GM19438 (cell line): Measurements from ENCODE around the gene KCTD16.

ENCODE experiments used
- ATAC-seq: cut with Tn5 transposase; IDR thresholded peaks from one replicate; pipeline ENCODE4 v1.9.1; 2021; ENCODE audit warnings: low read depth; ENCODE audit not compliant: unreplicated experiment

Gene KCTD16

DNA sequence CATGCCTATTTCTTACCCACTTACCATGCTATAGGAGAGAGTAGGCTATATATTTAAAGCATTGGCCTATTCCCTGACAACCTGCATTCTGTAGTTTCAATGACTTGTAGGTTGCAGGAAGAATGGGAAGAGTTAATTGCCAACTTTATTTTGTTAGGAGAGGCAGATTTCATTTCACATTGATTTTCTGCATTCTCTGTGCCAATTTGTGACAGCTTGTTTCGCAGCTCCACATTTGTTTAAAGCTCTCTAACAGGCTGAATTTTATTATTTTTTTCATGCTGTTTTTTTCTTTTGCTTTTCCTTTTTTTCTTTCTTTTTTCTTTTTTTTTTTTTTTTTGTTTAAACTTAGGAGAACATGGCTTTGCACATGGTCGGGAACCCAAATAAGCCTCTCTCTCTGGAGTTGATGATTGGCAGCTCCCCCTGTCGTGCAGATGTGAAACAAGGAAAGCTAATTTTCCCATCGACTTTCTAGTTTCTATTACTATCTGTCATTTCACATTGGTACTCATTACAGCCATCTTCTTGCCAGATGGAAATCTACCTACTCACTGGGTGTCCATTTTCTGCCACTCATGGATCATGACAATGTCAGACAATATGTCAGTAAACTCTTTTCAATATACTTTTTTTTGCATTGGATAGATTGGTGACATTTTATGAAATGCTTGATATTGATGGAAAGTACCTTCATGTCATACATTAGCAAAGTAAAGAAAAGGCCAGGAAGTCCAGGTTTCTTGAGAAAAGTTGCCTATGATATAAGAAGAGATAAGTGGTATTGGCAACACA is 223.2 kb downstream of the KCTD16 start:
- no peak for ATAC-seq

DNA sequence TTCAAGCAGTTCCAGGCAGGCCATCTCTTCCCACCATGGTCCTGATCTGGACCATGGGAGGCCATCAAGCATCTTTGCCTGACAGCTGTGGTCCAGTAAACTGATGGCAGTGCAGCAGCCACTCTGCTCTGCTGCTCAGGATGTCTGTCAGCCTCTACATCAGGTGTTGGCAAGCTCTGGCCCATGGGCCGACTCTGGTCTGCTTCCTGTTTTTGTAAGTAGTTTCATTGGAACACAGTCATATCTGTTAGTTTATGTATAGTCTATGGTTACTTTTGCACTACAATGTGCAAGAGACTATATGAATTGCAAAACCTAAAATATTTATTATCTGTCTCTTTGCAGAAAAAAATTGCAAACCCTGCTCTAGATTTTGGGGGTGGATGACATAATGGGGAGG is 225.0 kb downstream of the KCTD16 start:
- ATAC-seq = no peak

GRCh38 chr5:144403058-144403457 is 232.4 kb downstream of the KCTD16 start:
- no peak for ATAC-seq

DNA sequence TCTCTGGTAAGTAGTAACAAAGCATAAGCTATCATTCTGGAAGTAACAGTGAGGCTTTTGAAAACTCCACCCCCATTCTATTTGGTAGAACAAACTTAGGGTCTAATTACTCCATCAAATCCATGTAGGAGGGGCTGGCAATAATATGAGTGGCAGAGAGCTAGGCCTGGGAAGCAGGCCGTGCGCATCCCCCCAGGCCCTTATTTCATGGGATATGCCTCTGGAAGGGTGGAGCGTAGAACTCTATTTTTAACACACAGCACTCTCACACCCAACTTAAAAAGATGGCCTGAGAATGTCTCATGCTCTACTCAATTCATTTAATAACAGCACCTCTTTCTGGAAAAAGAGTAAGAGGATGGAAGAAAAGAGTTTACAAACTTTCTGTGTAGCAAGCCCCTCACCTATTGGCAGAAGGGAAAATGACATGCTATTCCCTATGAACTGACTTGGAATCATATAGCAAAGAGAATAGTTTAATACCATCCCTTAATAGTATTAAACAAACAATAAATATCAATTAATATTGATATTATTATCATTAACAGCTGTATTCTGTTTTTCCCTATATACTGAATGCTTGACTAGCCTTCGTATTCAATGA is 233.2 kb downstream of the KCTD16 start:
- ATAC-seq = no peak

- ATAC-seq = no peak
Observed at GRCh38 chr5:144404672-144405071, 234.0 kb downstream of the KCTD16 start.

GRCh38 chr5:144405991-144406390 is 235.3 kb downstream of the KCTD16 start:
- no peak for ATAC-seq

GRCh38 chr5:144406442-144406841 is 235.8 kb downstream of the KCTD16 start:
- no peak for ATAC-seq

GRCh38 chr5:144414202-144415029 is 243.7 kb downstream of the KCTD16 start:
- ATAC-seq = no peak

GRCh38 chr5:144416196-144416595 is 245.5 kb downstream of the KCTD16 start:
- no peak for ATAC-seq

DNA sequence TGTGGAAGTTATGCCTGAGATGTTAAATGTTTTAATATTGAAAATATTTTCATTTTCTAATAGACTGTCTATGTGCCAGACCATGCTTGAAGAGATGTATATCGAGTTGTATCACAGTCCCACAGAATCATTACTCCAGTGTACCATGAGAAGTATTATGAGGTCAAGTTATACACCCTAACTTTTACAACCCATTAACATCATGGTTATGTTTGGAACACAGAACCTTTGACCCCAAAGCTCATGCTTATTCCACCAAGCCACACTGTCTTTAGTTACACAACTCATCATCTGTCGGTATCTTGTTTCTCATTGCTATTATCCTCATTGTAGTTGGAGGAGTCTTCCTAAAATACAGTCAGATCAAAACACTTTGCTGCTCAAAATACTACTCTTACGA is 248.0 kb downstream of the KCTD16 start:
- ATAC-seq = no peak

DNA sequence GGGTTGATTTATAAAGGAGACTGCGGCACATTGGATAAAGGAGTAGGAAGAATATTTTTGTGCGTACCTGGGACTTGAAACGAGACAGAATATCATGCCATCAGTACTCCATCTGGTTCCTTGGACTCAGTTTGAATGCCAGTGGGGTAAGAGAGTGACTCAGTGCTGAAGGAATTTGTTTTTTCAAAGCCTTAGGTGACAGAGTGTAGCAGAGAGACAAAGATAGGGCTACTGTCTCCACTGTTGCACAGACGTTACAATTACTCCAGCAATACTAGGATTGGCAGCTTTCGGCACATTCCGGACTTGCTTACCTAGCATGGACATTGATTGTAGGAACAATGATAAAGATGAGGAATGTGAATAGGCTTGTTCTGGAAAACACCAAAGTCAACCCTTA is 250.7 kb downstream of the KCTD16 start:
- ATAC-seq = no peak

DNA sequence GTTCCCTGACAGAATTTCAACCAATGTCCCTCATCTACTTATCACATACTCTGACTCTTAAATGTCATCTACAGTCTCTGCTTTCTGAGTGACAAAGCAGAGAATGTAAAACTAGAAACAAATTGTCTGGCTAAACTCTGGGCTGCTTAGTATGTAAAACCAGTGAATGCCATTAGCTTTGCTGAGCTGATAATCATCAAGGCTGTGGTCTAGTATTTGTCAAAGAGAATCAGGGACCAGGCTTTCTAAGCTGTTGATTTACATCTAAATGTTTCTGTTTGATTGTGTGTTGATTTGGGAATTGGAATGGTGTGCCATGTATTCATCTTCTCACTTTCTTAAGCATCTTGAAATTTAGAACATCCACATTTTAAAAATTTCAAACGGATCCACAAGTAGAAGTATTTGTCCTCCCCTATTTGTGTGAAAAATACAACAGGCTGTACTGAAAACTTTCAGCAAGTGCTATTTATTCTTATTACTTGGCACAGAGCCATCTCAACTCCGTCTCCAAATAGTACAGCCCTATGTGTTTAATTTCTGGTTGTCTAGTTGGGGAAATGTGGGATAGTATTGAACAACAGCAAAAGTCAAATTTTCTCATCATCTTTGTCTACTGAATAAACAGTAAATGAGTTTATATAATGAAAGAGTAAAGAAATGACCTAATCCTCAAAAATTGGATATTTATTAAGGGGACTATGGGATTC is 251.5 kb downstream of the KCTD16 start:
- ATAC-seq = no peak

DNA sequence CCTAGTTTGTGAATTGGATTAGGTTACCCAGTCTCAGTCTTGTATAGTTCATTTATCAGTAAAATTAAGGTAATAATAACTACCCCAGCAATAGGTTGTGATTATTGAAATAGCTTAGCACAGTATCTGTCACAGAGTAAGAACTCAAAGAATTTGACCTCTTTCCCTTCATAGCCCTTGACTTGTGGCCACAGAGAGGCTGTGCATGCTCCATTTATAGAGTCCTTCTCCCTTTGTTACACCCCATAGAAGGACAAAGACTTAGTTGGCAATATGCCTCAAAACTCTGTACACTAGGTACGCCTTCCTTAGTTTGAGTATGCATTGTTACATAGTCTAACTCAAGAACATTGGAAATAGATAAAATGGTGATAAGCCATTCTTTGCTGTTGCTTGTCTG is 257.2 kb downstream of the KCTD16 start:
- no peak for ATAC-seq

- no peak for ATAC-seq
Observed at GRCh38 chr5:144428326-144428725, 257.7 kb downstream of the KCTD16 start.

DNA sequence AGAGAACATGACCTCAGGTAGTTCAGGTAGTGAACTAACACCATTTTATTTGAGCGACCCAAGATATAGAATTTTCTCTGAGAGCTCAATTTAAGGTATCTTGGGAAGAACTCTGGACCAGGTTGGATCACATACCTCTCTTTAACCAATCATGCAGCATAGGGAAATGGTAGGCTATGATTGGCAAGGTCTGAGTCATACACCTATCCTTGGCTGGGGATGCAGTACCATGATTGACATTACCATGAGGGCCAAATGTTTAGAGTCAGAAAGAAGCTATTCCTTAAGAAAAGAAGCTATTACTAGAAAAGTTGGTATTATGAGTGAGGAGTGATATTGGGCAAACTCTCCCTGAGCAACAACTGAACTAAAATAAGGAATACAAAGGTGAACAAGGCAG is 258.7 kb downstream of the KCTD16 start:
- ATAC-seq = no peak

- no peak for ATAC-seq
Observed at GRCh38 chr5:144429905-144430304, 259.2 kb downstream of the KCTD16 start.

DNA sequence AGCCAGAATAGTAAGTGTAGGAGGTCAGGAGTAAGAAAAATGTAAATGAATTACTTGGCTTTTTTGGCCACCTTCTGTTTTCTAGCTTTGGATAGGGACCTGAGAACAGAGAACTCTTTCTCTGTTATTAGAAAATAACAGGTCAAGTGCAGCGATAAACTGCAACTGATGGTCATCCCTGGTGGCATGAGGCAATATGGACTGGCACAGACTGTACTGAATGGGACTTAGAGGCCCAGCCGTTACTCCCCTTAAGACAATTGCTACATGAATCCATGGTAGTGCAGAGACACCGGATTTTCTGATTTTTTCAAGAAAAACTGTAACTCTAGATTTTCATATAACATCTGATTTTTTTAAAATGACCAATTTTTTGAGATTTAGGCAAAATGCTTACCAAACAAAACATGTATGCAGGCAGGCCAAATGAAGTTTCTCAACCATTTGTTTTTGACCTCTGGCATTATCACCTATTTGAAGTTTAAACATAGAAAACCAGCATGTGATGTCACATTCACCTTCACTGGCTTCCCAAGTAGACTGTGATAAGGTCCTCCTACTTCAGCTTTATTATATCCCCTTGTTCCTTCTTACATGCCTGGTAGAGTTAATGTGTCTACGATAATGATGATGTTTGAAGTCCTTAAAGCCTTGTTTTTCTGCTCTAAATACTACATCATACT is 262.6 kb downstream of the KCTD16 start:
- ATAC-seq = no peak

- no peak for ATAC-seq
Observed at GRCh38 chr5:144433893-144434292, 263.2 kb downstream of the KCTD16 start.

DNA sequence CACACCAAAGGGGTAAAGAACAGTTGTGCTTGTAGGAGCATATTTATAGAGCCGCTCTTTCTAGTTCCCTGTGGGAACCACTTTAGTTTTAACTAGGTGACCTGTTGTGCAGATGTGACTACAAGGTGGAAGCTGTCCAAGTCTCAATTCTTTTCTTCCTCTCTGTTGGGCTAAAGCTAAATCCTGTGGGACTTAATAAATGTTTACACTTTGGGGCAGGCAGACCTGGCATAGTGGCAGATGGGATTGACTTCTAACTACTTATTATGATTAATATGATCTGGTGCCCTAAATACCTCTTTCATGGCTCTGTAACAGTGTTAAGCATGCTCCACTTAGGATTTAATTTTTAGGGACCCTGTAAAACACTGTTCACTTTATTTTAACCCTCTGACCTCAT is 265.3 kb downstream of the KCTD16 start:
- no peak for ATAC-seq

DNA sequence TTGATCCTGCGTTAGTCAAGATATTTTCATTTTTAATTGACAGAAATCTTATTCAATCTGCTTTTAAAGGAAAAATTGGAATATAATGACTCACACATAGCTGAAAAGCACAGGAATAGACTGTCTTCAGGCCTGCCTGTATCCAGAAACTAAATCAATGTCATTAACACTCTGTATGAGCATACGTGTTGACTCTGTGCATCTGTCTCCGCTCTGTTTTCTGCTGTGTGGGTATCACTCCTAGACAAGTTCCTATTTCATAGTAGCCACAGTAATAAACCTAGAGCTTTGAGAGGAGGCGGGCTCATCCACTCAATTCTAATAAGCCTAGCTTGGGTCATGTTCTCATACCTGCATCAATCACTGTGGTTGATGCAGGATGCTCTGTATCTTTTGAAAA is 267.6 kb downstream of the KCTD16 start:
- no peak for ATAC-seq
